HG03159 (cell line): ENCODE data around the gene FGFR2.
A peak's percentile ranks its signal among the peaks of the same experiment; 100 is the strongest.

ENCODE experiments used
- ATAC-seq: cut with Tn5 transposase; IDR thresholded peaks from one replicate; pipeline ENCODE4 v1.9.1; 2021; ENCODE audit warnings: mild to moderate bottlenecking, moderate library complexity; ENCODE audit not compliant: unreplicated experiment

FGFR2 gene

GRCh38 chr10:121611393-121612159 is 13.3 kb upstream of the FGFR2 start:
- no peak for ATAC-seq

DNA sequence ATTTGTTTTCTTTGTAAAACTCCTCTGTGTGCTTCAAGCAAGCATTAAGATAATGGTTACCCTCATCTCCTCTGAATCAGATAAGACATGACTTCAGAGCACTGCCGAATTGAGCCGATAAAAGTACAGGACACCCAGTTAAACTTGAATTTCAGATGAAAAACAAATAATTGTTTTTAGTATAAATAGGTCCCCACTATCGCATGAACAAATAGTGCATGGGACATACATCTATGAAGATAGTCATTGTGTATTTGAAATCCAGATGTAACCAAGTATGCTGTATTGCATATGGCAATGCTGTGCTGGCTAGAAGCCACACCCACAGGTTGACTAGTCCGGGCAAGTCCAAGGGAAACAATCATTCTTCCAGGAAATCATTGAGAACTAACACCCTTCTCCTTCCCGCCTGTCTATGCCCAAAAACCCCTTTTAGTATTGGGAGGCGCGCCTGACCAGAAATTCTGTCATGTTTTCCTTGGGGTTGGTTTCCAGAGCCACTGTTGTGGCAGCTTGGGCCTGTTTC is 12.6 kb upstream of the FGFR2 start:
- ATAC-seq: no peak

DNA sequence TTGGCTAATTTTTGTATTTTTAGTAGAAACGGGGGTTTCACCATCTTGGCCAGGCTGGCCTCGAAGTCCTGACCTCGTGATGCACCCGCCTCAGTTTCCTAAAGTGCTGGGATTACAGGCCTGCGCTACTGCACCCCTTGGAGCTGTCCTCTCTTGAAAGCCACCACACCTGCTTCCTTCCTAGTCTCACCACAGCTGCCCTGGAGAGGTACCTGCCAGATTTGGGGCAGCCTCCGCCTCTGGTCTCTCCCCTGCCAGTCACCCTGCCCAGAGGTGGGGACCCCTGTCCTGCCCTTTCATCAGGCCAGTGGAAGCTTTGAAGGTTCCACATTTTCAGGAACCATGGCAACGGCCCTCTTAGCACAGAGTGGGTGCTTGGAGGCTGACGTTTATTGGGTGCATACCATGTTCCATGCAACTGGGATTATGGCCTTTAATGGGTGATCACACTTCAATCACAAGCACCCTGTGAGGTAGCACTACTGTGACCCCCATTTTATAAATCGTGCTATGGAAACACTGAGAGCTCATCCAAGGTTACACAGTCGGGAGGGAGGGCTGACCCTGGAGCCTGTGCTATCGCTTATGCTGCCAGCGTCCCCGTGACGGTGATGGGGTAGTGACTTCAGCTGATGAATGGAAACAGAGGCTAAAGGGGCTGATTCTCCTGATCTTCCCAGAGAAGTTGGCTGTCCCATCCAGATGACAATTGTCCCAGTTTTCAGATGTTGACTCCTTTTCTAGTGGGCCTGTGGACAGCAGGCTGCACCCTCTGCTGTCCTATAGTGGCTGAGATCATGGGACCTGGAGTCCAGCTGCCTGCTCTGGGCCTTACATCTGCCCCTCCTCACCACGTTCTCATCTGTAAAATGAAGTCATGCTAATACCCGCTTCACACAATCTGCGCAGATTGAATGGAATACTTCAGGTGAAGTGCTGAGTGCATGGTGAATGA is 11.5 kb upstream of the FGFR2 start:
- ATAC-seq: no peak

DNA sequence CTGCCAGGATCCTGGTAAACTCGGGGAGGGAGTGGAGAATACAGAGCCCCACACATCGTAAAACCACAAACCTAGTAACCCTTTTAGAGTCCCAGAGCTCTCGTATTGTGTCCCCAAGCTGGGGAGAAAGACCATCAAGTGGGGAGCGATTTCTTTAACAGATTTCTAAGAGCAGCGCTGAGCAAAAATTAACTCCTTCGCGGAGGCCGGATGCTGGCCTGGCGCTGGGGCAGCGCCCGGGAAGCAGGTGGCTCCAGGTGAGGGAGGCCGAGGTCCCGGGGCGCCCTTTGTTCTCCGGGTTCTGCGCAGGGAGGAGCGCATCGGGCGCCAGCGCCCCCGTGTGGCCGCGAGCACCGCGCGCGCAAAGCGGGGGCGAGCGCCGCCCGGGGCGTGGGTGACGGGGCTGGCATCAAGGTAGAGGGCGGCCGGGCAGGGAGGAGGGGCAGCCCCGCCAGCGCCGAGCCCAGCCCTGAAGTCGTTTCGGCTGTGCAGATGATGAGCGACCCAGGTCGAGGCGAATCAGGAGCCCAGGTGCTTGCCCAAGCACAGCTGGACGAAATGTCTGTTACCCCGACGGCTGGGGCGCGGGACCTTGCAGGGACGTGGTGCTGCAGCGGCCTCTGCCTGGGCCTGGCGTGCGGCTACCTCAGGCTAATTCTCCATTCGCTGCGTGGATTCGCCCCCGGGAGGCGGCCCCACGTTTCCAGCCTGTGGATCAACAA is 10.4 kb upstream of the FGFR2 start:
- ATAC-seq: peak; percentile 65

DNA sequence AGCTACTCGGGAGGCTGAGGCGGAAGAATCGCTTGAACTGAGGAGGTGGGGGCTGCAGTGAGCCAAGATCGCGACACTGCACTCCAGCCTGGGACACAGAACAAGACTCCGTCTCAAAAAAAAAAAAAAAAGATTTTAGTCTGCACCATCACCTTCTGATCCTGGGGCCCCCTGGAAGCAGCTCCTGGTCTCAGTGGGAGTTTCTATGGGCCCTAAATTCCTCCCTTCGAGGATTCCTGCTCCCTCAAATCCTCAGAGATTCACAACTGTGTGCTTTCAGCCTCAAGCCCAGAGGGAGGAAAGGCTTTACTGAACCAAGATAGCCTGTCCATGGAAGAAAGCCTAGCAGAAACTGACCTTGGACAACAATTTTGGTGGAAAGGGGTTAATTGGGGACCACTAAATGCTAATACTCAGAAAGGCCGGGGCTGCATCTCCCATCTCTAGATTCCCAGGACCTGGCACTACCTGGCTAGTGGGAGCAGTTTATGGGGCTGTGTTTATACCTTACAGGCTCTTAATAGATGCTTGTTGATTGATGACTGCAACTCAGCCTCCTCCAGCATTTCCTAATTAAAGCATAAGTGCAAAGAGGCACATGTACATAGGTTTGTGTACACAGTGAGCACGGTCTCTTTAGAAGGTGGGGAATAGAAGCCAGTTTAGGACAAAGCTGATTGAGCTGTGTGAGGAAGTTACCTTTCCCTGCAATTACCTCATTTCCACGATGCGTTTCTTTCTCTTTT is 9.2 kb upstream of the FGFR2 start:
- ATAC-seq: no peak

GRCh38 chr10:121605708-121606107 is 7.5 kb upstream of the FGFR2 start:
- no peak for ATAC-seq

- no peak for ATAC-seq
Observed at GRCh38 chr10:121601458-121601857, 3.2 kb upstream of the FGFR2 start.

GRCh38 chr10:121600611-121601010 is 2.4 kb upstream of the FGFR2 start:
- ATAC-seq: no peak

DNA sequence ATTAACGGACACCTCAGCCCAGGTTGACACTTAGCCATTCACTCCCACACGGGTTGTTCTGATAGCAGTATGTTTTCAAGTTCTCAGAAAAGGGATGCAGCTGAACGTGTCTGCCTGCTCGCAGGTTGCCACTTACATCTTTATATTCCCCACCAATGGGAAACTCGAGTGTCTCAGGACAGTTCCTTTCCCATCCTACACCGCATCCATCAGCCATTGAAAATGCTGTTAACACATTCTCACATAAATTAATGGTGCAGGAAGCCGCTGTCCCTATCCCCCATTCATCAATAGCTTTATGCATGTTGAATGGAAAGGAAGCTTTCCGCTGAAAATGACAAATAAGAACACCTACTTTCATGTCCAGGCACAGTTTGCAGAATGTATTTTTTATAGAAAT is 1.7 kb upstream of the FGFR2 start:
- no peak for ATAC-seq

DNA sequence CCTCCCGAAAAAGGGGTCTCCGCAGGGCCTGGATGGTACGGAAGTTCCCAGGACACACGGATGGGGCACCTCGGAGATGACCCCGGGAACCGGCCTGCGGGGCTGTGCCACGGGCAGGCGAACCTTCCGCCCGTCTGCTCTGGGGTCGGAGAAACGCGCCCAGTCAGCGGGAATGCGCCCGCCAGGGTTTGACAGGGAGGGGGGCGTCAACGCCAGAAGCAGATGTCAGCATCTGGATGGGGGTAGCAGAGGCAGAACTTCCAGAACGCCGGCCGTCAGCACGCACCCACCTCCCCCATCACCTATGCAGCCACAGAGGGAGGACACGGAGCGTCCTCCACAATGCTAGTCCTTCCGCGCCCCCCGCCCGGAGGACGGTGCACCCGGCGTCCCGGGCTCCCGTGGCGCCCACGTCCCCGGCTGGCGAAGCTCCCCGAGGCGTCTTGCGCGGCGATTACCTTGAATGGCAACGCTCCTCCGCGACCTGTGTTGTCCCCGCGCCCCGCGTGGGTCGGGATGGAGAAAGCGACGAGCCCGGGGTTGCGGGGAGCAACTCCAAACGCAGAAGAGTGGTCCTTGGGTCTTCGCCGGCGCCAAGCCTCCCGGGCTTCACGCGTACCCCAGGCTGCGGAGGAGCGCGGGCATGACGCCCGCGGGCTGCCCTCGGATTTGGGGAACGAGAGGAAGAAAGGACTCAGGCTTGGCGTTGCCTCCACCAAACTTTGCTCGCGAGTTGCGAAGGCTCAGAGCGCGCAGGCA is 561 bp downstream of the FGFR2 start:
- ATAC-seq: no peak

DNA sequence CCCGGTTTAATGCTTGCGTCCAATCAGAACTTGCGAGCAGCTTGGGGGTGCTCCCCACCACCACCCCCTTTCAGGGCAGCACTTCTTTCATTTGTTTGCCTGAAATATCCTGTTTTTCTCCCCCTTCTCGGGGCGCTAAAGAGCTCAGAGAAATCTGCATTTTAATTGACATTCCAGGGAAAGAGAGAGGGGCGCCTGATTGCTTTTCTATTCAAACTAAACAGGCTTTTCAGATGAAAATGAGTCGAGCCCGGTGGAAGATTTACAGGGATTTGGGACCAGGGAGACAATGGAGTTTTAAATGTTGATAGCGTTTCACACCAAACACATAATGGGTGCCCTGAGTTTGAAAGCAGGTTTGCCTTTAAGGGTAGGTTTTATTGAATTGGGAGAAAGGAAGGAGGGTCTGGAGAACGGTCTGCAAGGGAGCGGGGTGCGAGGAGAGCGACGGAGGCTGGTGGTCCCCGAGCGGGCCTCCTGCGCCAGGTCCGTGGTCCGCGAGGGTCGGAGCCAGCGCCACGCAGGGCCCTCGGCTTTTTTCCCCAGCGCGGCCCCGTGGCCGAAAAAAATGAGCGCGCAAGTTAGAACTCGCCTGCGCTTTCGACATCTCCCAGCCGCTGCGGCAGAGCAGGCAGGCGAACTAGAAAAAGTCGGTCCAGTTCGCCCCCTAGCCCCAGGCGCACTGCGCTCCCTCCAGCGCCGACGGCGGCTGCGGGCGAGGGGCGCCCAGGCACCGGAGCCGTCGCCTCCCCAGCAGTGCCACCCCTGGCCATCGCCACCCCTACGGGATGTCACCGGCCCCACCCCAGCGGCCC is 1.3 kb downstream of the FGFR2 start:
- ATAC-seq: no peak

DNA sequence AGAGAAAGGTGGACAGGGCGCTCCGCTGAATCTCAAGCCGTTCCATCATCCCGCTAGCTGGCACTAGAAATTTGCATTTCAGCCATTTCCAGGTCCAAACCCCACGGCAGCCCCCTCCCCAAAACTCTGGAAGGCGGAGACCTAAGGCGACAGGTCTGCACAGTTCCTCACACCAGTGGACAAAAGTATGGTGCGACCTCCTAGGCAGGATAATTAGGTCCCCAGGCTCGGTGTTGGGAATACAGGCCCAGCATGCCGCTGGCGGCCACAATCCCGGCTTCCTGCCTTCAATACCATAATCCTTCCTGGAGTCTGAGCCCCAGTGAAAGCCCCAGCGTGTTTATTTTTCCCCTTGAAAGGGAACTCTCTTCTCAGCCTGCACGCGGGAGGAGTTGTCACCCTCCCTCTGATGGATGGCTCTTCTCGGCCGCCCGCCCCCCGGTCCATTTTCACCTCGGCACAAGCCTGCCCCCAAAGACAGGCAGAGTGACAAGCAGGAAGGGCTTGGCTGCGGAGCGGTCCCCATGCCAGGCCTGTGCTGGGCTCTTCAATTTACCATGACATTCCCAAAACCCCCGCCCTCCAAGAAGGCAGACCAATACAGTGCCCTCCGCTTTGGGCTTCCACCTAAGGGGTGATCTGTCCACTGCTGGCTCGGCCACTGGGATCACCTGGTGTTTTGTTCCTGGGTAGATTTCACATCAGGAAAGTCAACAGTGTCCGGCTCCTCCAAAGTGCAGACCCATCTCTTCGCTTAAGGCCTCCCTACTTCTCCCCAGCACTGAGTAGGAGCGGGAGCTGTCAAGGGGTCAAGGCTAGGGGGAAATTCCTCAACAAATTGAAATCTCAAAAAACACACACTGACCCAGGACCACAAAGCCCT is 2.2 kb downstream of the FGFR2 start:
- ATAC-seq: no peak

- no peak for ATAC-seq
Observed at GRCh38 chr10:121595351-121595805, 2.9 kb downstream of the FGFR2 start.

GRCh38 chr10:121594623-121595350 is 3.5 kb downstream of the FGFR2 start:
- ATAC-seq: no peak

DNA sequence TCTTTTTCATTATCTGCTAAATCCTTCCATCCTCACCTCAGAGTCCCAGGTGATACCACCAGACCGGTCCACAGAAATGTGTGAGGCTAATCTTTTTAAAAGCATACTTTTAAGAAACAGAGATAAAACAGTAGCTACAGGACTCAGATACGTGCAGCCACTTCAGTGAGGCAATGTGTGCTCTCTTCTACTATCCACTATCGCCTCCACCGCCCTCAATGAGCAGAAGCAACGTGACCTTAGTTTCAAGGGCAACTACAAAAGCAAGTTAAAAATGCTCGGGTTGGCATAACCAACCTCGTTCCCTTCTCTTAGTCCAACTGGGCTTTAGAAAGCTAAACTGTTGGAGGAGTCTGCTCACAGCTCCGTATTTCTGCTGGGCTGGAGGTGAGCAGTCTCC is 4.2 kb downstream of the FGFR2 start:
- no peak for ATAC-seq

DNA sequence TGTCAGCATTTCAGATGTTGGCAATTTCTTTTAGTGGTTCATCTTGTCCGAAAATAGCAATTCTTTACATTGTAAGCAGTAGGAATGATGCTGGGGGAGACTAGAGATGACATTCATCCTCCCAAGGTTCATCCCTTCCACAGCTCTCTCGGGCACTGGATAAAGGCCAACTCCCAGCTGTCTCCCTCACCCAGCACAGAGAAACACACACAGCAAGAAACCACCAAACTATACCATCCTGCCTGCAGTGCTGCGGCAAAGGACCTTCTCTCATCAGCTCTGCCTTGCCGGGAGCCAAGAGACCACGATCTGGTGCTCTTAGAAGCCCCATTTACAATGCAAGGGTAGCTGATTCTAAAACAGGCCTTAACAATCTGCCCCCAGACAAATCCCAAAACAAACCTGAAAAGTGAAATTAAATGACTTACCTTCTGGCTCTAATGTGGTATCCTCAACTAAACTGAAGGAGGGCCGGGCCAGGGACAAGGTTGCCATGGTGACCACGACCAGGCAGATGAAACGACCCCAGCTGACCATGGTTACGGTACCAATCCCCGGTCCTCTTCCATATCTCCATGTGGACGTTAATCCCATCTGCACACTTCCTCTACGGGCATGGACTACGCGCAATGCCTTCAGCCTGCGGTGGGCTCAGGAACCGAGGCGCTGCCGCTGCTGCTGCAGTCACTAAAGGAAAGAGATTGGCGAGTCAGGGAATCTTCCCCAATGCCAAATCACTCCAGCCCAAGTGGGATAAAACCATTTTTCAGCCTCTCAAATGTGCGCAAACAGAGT is 4.8 kb downstream of the FGFR2 start:
- no peak for ATAC-seq
